Caki2 (cell line): ENCODE measurements around the gene C12orf50. TPM values are rescaled to one million over a fixed set of nuclear protein-coding genes. Genes with fewer than 3 reads are reported as not detected.

Experiments used
- DNase-seq: peaks from one replicate; pipeline ENCODE4 v3.0.0-alpha.2; 2015; ENCODE audit warnings: low read depth
- in situ Hi-C: cut with HindIII; loops from 2 replicates; pipeline ENCODE4 v1.10.0; 2016; ENCODE audit warnings: low sequenced_read_pairs, low pct_unique_long_range_greater_than_20kb, mixed read lengths
- total RNA-seq: library from RNA; depleted of rRNA; stranded (reverse); fragments of >200 nt; shearing (Covaris generic); gene quantifications from 2 replicates; pipeline ENCODE4 v1.2.3, GENCODE V29; 2014; ENCODE audit warnings: low replicate concordance; rRNA removed

Gene C12orf50
- total RNA-seq, 1 experiment from 2014 or later: not detected

DNA sequence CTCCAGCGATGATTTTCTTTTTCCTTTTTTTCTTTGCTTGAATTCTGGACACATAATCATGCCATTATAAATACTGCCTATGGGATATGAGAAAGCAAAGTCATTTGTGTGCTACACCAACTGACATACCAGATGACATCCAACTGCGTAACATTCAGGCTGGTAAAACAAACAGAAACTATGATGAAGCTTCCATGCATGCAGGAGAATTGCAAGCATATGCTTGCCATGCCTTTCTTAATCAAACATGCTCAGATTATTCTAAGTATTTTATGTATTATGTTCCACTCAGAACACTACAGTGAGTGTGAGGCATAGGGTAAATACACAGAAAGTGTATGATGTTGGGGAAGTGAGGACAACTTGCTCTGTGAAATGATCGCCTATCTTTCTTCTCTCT is 97.4 kb downstream of the C12orf50 start:
- no peak for DNase-seq
- in situ Hi-C loops: no loop called here

DNA sequence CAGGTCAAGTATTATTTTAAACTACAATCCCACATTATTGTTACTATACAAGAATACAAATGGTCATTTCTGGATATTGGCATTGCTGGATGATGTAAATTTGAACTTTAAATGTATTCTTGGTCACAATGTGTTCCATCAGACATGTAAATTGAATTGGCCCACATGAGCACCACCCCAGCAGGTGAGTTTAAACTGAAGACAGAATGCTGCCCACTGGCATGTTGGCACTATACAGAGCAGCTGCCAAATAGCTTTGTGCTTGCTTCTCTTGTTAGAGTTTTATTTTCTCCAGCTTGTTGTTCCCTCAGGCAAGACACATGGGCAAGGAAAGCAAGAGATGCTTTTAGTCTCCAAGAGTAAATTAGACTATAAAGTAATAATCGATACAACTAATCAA is 98.6 kb downstream of the C12orf50 start:
- in situ Hi-C loops: no loop called here
- DNase-seq: no peak

Other genes starting within 250 kb of the C12orf50 start
- 3.2 and 5.4 TPM in 2 replicates for gene CEP290, start 112.7 kb upstream of the C12orf50 start, total RNA-seq
- 21.3 and 21.9 TPM in 2 replicates for gene TMTC3, start 112.9 kb upstream of the C12orf50 start, total RNA-seq